NCI-H1417 treated with DMSO at 0.1 percent for 48 hours (cell line): Measurements from ENCODE around the gene LRRC41.
"Not testable (repeated sequence)": the region's sequence is repeated elsewhere in the genome, so short reads cannot be mapped to it uniquely, and the experiment has no call there.

Experiments
- DNase-seq: peaks from one replicate; lab custom pipeline; 2025; lab: John Stamatoyannopoulos, UW

The LRRC41 gene, protein sequence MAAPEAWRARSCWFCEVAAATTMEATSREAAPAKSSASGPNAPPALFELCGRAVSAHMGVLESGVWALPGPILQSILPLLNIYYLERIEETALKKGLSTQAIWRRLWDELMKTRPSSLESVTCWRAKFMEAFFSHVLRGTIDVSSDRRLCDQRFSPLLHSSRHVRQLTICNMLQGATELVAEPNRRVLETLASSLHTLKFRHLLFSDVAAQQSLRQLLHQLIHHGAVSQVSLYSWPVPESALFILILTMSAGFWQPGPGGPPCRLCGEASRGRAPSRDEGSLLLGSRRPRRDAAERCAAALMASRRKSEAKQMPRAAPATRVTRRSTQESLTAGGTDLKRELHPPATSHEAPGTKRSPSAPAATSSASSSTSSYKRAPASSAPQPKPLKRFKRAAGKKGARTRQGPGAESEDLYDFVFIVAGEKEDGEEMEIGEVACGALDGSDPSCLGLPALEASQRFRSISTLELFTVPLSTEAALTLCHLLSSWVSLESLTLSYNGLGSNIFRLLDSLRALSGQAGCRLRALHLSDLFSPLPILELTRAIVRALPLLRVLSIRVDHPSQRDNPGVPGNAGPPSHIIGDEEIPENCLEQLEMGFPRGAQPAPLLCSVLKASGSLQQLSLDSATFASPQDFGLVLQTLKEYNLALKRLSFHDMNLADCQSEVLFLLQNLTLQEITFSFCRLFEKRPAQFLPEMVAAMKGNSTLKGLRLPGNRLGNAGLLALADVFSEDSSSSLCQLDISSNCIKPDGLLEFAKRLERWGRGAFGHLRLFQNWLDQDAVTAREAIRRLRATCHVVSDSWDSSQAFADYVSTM

DNA sequence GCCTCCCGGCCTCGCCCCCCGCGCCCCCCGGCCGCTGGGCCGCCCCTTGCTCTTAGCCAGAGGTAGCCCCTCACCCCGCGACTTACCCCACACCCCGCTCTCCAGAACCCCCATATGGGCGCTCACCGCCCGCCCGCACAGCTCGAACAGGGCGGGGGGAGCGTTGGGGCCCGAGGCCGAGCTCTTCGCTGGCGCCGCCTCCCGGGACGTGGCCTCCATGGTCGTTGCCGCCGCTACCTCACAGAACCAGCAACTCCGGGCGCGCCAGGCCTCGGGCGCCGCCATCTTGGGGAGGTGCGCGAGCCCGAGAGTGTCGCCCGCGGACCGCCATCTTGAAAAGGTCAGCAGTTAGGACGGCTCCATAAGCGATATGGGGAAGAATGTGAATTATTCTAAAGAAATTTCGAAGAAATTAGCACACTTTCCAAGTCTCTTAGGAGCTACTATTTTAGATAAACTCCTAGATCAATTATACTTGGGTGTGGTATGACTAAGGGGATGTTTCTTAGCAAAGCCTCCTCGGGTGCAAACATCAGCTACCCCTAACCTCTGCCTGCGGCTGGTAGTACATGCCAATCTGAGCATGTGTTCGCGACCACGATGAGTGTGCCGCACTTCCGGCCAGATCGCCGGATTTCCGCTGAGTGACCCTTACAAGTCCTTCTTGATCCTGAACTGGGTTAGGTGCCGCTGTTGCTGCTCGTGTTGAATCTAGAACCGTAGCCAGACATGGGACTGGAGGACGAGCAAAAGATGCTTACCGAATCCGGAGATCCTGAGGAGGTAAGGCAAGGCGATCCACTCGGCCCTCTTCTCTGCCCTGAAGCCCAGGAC, at the start of gene LRRC41, which contains the start of gene UQCRH:
Gene LRRC41, minus strand, starts transcription at position 579 of the 834 bp plus-strand sequence. Its CDS starts 294 bp downstream, at position 285.
Gene UQCRH, plus strand, starts transcription at position 661 of the 834 bp plus-strand sequence. Its CDS starts 69 bp downstream, at position 730.
- peak; percentile 81 for DNase-seq

DNA sequence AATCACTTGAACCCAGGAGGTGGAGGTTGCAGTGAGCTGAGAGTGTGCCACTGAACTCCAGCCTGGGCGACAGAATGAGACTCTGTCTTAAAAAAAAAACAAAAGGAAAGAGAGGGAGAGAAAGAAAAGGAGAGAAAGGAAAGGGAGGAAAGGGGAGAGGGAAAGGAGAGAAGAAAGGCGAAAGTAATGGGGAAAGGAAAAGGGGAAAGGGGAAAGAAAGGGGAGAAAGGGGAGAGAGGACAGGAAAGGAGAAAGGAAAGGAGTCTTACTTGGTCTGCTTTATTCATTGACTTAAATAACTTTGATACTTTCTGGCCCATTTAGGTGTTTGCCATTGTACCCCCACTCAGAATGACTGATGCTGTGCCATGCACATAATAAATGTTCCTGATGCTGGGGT, 48.9 kb upstream of the LRRC41 start:
- DNase-seq = no peak

DNA sequence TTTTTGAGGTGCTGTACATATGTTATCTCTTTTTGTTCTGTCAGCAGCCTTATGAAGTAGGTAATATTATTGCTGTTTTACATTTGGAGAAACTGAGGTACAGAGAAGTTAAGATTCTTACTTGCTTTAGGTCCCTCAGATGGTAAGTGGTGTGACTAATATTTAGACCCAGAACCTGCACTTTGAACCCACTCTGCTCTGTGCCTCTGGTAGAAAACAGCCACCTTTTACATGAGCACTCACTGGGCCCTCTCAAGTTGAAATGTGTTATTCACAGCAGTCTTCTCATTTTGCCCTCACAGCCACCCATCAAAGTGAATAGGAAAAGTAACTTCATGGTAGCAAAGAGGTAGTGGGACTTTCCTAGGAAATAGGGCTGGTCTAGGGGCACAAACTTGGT, 41.9 kb upstream of the LRRC41 start:
- DNase-seq = no peak

DNA sequence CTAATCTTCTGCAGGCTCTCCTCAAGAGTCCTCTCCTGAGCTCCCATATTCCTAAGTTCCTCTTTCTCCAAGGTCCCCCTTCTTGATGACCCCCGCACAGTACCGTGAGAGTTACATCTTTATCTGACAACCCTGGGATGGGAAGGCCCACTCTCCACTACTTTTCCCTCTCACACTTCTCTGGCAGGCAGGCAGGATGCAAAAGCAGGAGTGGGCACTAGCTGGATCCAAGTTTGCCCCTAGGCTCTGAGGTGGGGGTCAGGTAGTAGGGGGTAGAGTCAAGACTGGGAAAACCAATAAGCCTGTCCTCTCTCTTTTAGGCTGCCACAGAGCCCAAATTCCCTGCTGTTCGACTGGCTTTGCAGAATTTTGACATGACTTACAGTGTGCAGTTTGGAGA, 41.1 kb upstream of the LRRC41 start:
- no peak for DNase-seq

DNA sequence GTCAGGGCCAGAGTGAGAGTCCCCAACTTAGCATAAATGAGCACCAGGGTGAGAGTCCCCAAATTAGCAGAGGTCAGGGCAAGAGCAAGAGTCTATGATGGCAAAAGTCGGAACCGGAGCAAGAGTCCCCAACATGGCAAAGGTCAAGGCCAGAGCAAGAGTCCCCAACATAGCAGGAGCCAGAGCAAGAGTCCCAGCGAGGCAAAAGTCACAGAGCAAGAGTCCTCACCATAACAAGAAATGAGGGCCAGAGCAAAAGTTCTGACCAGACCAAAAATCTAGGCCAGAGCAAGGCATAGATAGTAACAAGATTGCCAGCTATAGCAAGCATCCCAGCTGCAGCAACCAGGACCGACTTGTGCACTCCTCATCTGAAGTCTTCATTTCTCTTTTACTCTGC, 40.3 kb upstream of the LRRC41 start:
- DNase-seq = no peak

DNA sequence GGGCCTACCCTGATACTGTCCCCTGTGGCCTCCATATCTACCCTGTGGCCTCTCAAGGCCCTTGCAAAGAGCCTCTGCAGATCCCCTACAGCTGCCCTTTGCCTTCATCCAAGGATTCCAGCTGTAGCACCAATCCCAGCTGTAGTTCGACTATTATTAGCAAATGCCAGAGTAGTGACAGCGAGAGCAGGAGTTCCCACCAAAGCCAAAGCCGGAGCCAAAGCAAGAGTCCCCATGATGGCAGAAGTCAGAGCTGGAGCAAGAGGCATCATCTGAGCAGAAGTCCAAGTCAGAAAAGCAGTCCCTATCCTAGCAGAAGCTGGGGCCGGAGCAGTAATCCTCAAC, 39.9 kb upstream of the LRRC41 start:
- no peak for DNase-seq

DNA sequence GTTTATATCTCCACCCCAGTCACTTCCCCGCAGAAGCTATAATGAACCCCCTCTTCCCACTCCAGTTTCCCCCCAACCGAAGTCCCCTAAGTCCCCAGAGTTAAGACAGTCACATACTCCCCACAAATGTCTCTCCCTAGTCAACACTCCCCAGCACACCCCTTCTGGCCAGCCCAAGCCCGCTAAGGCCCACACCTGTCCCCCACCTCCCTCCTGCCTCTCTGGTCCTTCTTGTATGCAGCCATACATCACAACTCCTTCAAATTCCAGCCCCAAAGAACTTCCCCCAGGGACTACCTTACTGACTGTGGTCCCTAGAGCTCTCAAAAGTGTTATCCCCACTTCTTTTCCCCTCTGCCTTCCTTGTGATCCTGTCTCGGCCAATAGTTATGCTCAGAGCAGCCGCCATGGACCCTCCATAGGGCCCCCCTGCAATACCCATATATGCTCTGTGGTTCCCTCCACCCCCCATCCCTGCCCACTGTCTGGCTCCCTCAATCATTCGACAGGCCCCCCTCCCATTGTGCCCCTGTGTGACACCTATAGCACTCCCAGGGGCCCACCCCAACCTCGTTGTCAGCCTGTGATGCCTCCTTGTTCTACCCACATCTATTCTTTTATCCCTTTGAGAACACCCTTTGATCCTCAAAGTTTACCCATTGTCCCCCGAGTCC, 39.4 kb upstream of the LRRC41 start:
- DNase-seq = no peak

DNA sequence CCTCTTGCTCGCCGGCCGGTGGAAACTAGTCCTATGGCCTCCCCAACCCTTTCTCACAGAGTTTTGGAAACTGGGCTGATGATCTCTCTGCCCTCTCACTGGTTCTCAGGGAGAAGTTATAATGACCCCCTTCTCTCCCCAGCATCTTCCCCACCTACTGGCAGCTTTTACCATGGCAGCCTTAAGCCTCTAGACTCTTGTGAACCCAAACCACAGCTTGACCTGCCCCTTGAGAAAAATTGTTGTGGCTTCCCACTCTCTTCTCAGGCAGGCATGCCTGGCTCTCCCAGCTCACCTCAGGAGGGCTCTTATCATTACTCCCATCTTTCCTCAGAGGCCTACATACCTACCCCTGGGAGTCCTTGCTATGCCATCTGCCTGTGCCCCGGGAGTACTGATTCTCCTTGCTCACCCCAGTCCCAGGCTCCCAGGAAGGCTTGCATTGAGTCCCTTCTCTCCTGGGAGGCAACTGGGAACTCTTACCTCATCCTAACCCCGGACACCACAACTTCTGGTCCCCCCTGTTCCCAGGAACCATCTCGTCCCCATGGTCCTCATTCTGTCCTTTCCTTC, 38.8 kb upstream of the LRRC41 start:
- DNase-seq = no peak

DNA sequence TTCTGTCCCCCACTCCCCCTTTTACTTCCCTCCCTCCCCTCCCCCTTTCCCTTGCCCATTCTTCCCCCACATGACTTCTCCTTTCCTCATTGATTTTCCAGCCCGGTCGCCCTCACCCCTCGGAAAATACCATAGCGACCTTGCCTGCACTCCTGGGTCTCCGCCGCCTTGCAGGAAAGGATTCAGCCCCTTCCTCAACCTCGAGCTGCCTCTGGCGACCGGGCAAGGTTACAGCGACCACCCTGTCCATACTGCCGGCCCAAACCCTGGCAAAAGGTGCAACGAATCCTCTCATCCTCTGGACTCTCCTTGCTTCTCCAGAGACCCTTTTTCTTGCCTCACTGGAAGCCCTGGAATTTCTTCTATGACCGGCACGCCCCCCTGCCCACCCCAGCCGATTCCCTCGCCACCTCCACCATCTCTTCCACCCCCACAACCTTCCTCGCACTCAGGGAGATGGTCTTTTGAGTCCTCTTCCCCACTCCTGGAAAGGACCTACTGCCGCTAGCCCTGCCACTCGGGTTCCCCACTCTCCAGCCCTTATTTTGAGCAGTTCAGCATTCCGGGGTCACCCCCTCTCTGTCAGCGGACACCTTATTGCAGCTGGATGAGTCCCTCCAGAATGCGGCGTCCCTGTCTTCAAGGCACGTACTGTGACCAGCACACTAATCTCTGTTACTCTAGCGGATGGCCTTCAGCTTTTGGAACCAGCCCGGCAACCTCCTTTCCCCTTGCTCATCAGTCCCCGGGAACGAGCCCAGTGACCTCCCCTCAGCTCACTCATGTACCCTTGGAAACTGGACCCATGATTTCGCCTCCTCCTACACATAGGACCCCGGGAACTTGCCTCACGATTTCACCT, 38.0 kb upstream of the LRRC41 start:
- DNase-seq = no peak

DNA sequence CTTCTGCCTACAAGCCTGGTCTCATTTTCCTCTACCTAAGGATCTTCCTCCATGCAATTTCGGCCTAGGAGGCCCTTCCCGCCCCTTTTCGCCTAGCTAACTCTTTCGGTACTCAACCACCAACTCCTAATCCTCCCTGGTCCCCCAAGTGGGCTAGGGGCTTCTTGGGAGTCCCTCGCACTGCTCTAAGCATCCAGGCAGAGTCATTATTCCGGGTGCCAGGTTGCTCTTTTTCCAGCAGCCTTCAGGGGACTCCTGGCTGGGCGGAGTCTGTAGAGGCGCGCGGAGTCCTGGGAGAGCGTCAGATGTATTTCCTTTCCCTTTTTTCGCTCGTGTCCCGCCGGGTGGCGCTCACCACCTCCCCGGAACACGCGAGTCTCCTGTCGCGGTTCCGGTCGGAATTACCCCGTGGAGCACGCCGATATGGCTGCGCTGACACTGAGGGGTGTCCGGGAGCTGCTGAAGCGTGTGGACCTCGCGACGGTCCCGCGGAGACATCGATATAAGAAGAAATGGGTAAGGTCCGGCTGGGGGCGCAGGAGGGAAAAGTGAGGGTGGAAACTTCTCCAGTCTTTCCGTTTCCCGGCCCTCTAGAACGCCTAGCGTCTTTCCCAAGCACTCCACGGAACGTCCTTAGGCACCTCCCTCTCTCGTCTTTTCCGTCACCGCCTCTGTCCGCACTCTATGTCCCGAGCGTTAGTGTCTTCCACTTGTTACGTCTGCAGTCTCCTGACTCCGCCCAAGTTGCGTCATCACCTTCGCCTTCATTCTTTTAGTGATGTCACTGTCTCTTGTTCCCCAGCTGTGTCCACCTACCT, 37.2 kb upstream of the LRRC41 start, which contains the start of gene NSUN4:
Gene NSUN4, plus strand, starts transcription at position 404 of the 818 bp plus-strand sequence. Its CDS starts 20 bp downstream, at position 424.
- peak; percentile 48 for DNase-seq

DNA sequence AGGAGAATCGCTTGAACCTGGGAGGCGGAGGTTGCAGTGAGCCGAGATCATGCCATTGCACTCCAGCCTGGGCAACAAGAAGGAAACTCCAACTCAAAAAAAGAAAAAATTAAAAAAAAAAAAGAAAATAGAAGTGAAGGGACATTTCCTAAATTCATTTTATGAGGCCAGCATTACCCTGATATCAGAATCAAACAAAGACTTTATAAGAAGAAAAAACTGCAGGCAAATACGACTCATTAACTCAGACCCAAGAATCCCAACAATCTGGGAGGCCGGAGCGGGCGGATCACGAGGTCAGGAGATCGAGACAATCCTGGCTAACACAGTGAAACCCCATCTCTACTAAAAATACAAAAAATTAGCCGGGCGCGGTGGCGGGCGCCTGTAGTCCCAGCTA, 34.0 kb upstream of the LRRC41 start:
- DNase-seq = not testable (repeated sequence)

DNA sequence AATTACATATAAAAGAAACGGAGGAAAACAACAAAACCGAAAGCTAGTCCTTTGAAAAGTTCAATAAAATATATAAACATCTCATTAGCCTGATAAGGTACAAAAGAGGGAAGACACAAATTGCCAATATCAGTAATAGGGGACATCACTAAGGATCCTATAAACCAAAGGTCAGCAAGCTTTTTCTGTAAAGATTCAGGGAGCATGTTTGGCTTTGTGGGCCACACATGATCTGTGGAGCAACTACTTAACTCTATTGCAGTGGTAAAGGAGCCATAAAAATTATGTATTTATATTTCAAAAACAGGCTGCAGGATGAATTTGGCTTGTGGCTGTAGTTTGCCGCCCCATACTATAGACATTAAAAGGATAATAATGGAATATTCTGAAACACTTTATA, 31.7 kb upstream of the LRRC41 start:
- no peak for DNase-seq

DNA sequence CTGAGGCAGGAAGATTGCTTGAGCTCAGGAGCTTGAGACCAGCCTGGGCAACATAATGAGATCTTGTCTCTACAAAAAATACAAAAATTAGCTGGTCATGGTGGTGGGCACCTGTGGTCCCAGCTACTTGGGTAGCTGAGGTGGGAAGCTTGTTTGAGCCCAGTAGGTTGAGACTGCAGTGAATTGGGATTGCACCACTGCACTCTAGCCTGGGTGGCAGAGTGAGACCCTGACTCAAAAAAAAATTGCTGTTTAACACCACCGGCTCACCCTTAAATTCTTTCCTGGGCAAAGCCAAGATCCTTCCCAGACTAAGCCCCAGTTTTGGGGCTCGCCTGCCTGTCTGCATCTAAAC, 30.6 kb upstream of the LRRC41 start:
- no peak for DNase-seq

DNA sequence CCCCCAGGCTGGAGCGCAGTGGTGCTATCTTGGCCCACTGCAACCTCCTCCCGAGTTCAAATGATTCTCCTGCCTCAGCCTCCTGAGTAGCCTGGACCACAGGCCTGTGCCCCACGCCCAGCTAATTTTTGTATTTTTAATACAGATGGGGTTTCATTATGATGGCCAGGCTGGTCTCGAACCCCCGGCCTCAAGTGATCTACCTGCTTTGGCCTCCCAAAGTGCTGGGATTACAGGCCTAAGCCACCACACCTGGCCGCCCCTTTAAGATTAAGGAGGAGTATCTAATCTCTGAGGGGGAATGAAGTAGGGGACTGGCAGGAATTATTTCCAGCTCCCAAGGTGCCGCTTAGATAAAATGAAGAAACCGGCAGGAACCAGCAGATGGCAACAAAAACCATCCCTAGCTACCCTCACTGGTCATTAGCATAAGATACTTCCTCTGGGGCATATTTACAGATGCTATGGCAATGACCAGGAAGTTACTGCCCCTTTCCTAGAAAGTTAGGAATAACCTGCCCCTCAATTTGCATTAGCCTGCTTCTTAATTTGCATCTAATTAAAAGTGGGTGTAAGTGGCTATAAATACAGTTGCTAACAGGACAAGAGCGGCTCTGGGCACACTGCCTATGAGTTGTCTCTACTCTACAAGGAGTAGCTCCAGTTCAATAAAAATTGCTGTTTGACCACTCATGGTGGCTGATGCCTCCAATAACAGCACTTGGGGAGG, 30.0 kb upstream of the LRRC41 start:
- DNase-seq = no peak

DNA sequence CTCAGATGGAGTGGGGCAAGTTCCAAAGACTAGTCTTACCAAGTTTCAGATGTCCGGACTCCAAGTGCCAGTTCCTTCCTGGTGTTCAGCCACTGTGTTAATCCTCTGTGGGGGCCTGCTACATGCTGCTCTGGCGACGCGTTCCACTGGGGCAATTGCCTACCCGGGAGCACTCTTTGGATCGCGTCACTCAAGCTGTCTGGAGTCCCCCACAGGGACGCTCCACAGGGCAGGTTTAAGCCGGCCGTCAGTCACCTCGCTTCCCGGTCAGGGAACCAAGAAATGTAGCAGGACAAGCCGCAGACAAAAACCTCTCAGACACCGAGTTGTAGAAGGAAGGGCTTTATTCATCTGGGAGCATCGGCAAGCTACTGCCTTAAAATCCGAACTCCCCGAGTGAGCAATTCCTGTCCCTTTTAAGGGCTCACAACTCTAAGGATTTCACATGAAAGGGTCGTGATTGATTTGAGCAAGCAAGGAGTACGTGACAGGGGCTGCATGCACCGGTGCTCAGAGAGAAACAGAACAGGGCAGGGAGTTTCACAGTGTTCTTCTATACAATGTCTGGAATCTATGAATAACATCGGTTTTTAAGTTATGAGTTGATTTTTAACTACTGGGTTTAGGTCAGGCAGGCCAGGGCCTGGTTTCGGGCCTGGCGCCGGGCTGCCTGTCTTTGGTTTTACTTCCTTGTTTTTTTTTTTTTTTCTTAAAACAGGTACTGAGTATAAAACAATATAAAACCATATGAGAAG, 28.5 kb upstream of the LRRC41 start:
- not testable (repeated sequence) for DNase-seq

DNA sequence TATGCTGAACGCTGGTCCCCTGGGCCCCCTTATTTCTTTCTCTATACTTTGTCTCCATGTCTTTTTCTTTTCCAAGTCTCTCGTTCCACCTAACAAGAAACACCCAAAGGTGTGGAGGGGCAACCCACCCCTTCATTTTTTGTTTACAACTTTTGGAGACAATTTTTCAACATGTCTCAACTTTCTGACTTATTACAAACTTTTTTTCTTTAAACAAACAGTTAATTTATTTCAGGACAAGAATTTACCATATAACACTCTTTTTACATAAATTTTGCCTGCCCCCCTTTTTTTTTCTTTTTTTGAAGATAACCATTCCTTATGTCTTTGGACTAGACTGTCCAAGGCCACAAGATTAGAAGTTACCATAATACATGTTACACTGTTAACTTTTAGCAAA, 27.0 kb upstream of the LRRC41 start:
- DNase-seq = not testable (repeated sequence)

DNA sequence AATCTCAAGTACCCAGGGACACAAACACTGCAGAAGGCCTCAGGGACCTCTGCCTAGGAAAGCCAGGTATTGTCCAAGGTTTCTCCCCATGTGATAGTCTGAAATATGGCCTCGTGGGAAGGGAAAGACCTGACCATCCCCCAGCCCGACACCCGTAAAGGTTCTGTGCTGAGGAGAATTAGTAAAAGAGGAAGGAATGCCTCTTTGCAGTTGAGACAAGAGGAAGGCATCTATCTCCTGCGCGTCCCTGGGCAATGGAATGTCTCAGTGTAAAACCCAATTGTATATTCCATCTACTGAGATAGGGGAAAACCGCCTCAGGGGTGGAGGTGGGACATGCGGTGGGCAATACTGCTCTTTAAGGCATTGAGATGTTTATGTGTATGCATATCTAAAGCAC, 26.4 kb upstream of the LRRC41 start:
- not testable (repeated sequence) for DNase-seq

DNA sequence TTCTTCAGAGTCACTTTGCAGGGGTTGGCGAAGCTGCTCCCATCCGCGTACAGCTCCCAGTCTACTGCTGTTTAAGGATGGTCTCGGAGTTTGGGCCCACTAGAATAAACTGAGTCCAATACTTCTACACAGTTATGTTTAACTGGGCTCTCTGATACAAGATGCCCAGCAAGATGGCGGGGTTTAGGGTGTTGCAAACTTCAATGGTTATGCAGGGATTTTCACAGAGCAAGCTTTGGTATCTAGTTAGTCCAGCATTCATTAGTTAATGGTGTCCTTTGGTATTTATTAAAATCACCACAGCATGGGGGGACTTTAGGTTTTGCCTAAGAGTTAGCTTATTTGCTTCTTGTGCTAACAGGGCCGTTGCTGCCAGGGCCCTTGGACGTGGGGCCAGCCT, 24.8 kb upstream of the LRRC41 start:
- not testable (repeated sequence) for DNase-seq
